ENCODE data around the gene KRT71.

The KRT71 gene

GRCh38 chr12:52575256-52575655 is 22.3 kb upstream of the KRT71 start:
- DNase-seq: no peak

- DNase-seq: no peak
Measured at GRCh38 chr12:52573743-52574142, 20.8 kb upstream of the KRT71 start, which contains the start of gene KRT74. KRT74 (minus strand) TSS chr12:52573843; CDS start chr12:52573777, 66 bp downstream.

GRCh38 chr12:52573306-52573705 is 20.4 kb upstream of the KRT71 start:
- DNase-seq: no peak

GRCh38 chr12:52570511-52570910 is 17.6 kb upstream of the KRT71 start:
- DNase-seq: no peak

- no peak for DNase-seq
Measured at GRCh38 chr12:52568111-52568510, 15.2 kb upstream of the KRT71 start.

- no peak for DNase-seq
Measured at GRCh38 chr12:52566847-52567291, 13.9 kb upstream of the KRT71 start.

- DNase-seq: no peak
Measured at GRCh38 chr12:52564582-52564981, 11.6 kb upstream of the KRT71 start.

- DNase-seq: peak in 1 of 2 donors; percentile 13
Measured at GRCh38 chr12:52561880-52562449, 9.0 kb upstream of the KRT71 start.

- DNase-seq: no peak
Measured at GRCh38 chr12:52559979-52560378, 7.0 kb upstream of the KRT71 start.

GRCh38 chr12:52558781-52559445 is 6.0 kb upstream of the KRT71 start:
- DNase-seq: no peak

- DNase-seq: no peak
Measured at GRCh38 chr12:52557476-52557875, 4.5 kb upstream of the KRT71 start.

GRCh38 chr12:52555577-52555976 is 2.6 kb upstream of the KRT71 start:
- DNase-seq: no peak

GRCh38 chr12:52552055-52552454 is 890 bp downstream of the KRT71 start:
- no peak for DNase-seq

- DNase-seq: no peak
Measured at GRCh38 chr12:52551216-52551865, 1.6 kb downstream of the KRT71 start.

- DNase-seq: no peak
Measured at GRCh38 chr12:52546126-52546525, 6.8 kb downstream of the KRT71 start.

GRCh38 chr12:52543985-52544883 is 8.7 kb downstream of the KRT71 start:
- DNase-seq: no peak

- no peak for DNase-seq
Measured at GRCh38 chr12:52542785-52543318, 10.1 kb downstream of the KRT71 start.

- DNase-seq: no peak
Measured at GRCh38 chr12:52542157-52542556, 10.8 kb downstream of the KRT71 start.

- no peak for DNase-seq
Measured at GRCh38 chr12:52541709-52542108, 11.2 kb downstream of the KRT71 start.

GRCh38 chr12:52540531-52540930 is 12.4 kb downstream of the KRT71 start:
- DNase-seq: no peak

- DNase-seq: no peak
Measured at GRCh38 chr12:52539821-52540173, 13.1 kb downstream of the KRT71 start.

GRCh38 chr12:52539083-52539820 is 13.7 kb downstream of the KRT71 start:
- DNase-seq: no peak

Data from inflammatory macrophage (primary cell).